Suppressor macrophage treated with lipopolysaccharide for 4 hours (primary cell): ENCODE data around the gene NQO1.

Source experiments
- DNase-seq: peaks from one replicate; pipeline ENCODE4 v3.0.0-alpha.2; 2020

NQO1 gene

GRCh38 chr16:69703638-69704037 is 22.7 kb downstream of the NQO1 start:
- DNase-seq = no peak

GRCh38 chr16:69701866-69702265 is 24.5 kb downstream of the NQO1 start:
- no peak for DNase-seq

- DNase-seq = no peak
Measured at GRCh38 chr16:69701452-69701851, 24.9 kb downstream of the NQO1 start.

GRCh38 chr16:69699915-69700314 is 26.4 kb downstream of the NQO1 start:
- no peak for DNase-seq

- DNase-seq = no peak
Measured at GRCh38 chr16:69698404-69698803, 28.0 kb downstream of the NQO1 start.

GRCh38 chr16:69693916-69694315 is 32.4 kb downstream of the NQO1 start:
- no peak for DNase-seq

- no peak for DNase-seq
Measured at GRCh38 chr16:69691980-69692911, 34.1 kb downstream of the NQO1 start.

GRCh38 chr16:69688589-69688988 is 37.8 kb downstream of the NQO1 start:
- no peak for DNase-seq

- no peak for DNase-seq
Measured at GRCh38 chr16:69680358-69680757, 46.0 kb downstream of the NQO1 start.

- no peak for DNase-seq
Measured at GRCh38 chr16:69672998-69673713, 53.2 kb downstream of the NQO1 start.

- DNase-seq = no peak
Measured at GRCh38 chr16:69672315-69672997, 53.9 kb downstream of the NQO1 start.

GRCh38 chr16:69669577-69669976 is 56.8 kb downstream of the NQO1 start:
- no peak for DNase-seq

GRCh38 chr16:69663846-69664245 is 62.5 kb downstream of the NQO1 start:
- DNase-seq = peak; percentile 13

- no peak for DNase-seq
Measured at GRCh38 chr16:69662901-69663300, 63.5 kb downstream of the NQO1 start.

- DNase-seq = no peak
Measured at GRCh38 chr16:69660166-69660565, 66.2 kb downstream of the NQO1 start.
